Spleen (tissue), 11 donors: ENCODE data around the gene NAGS. TPM values are rescaled to one million over a fixed set of nuclear protein-coding genes. Genes with fewer than 3 reads are reported as not detected.

Experiments used
- DNase-seq: peaks from one replicate; pipeline ENCODE4 v3.0.0-alpha.2; 2020
- H3K27ac ChIP-seq, 8 donors: fragments of 200-600 bp; sonication (generic) in 7 of 8; 1 replicate in 4 of 8; 2 replicates in 4 of 8; pipeline versions ENCODE4 v1.5.0 to v1.8.0; 2016 to 2021; ENCODE audit warnings: inconsistent platforms in 4 of 8, mild to moderate bottlenecking in 4 of 8, moderate library complexity in 1 of 8
- H3K27me3 ChIP-seq, 7 donors: fragments of 200-600 bp; sonication (generic) in 6 of 7; replicated peaks in 1 of 7; 1 replicate in 4 of 7; 2 replicates in 3 of 7; pipeline versions ENCODE4 v1.5.0 to v1.8.0; 2016 to 2021; ENCODE audit warnings: inconsistent platforms in 3 of 7, mild to moderate bottlenecking in 1 of 7
- H3K36me3 ChIP-seq, 6 donors: fragments of 200-600 bp; sonication (generic) in 5 of 6; 1 replicate in 4 of 6; 2 replicates in 2 of 6; pipeline versions ENCODE4 v1.5.0 to v1.8.0; 2016 to 2021; ENCODE audit warnings: inconsistent platforms in 2 of 6
- H3K4me1 ChIP-seq, 6 donors: fragments of 200-600 bp; sonication (generic) in 5 of 6; 1 replicate in 3 of 6; 2 replicates in 3 of 6; pipeline versions ENCODE4 v1.5.0 to v1.8.0; 2016 to 2021; ENCODE audit warnings: inconsistent platforms in 3 of 6
- H3K4me3 ChIP-seq, 8 donors: fragments of 200-600 bp; sonication (generic) in 7 of 8; 1 replicate in 4 of 8; 2 replicates in 4 of 8; pipeline versions ENCODE4 v1.5.0 to v1.8.0; 2016 to 2021; ENCODE audit warnings: inconsistent platforms in 4 of 8, mild to moderate bottlenecking in 4 of 8, moderate library complexity in 2 of 8
- H3K9me3 ChIP-seq, 8 donors: fragments of 200-600 bp; sonication (generic) in 7 of 8; 1 replicate in 4 of 8; 2 replicates in 4 of 8; pipeline versions ENCODE4 v1.5.0 to v1.8.0; 2016 to 2021; ENCODE audit warnings: inconsistent platforms in 4 of 8
- CTCF ChIP-seq, 11 experiments: fragments of 200-600 bp in 7 of 11; fragments of 450-650 bp in 4 of 11; sonication (generic) in 4 of 11; IDR thresholded peaks in 8 of 11; conservative IDR thresholded peaks in 3 of 11; 1 replicate in 7 of 11; 2 replicates in 4 of 11; pipeline versions ENCODE4 v1.4.0 to v1.8.0; 2016 to 2021; ENCODE audit warnings: antibody characterized with exemption in 11 of 11, inconsistent platforms in 4 of 11, mild to moderate bottlenecking in 1 of 11
- POLR2A ChIP-seq, 3 donors: fragments of 450-650 bp; IDR thresholded peaks; one replicate each; pipeline ENCODE4 v1.5.1; 2017; ENCODE audit warnings: antibody characterized with exemption in 3 of 3, mild to moderate bottlenecking in 1 of 3
- POLR2AphosphoS5 ChIP-seq, 3 donors: sonication (generic); formaldehyde crosslinking; IDR thresholded peaks; one replicate each; pipeline ENCODE4 v1.5.1; 2017; ENCODE audit warnings: antibody characterized with exemption in 3 of 3
- WGBS, 5 donors: extraction: QIAGEN DNeasy Blood & Tissue Kit in 3 of 5; methylation state at CpG; one replicate each; pipeline versions ENCODE4 v1.1.5 to v1.1.7; 2013 to 2018; 5-methylcytosine and 5-hydroxymethylcytosine counted together
- intact Hi-C: fragments of 100-400 bp; cut with DNase I; formaldehyde crosslinking; loops from one replicate; pipeline ENCODE4 v1.15.0; 2023; ENCODE audit warnings: low total_unique reads
- polyA plus RNA-seq, 3 donors: library from polyadenylated mRNA; stranded (reverse); fragments of 200-250 nt; gene quantifications; one replicate each; pipeline ENCODE4 v1.2.1, GENCODE V29; 2013
- total RNA-seq, 7 donors: library from RNA; depleted of rRNA in 3 of 7; stranded (reverse); fragments of >200 nt in 3 of 7; fragmentation: NEBNext Ultra II Directional in 4 of 7; extraction: Animal tissue kit (Norgen Biotek cat#: 25700) in 4 of 7; gene quantifications; one replicate each; pipeline versions ENCODE4 v1.1.0 to v1.2.1, GENCODE V29; 2016 to 2021
- donor health status: healthy with polysubstance abuse.
- donor health status: DM: no; HTN: no; CAD: no; lungs with moderate emphysema.
- donor health status: DM: no; HTN: no; CAD: no.
- donor health status: Bipolar disorder and iron deficiency.
- donor health status: healthy.
- donor health status: DM: no; HTN: no; CAD: no.
- donor health status: DM: yes; HTN: yes; CAD: no.

NAGS gene
- total and polyA plus RNA-seq, 10 donors, result 0.39 to 1.8 (median 0.91) TPM

GRCh38 chr17:43986225-43986981, 18.0 kb upstream of the NAGS start:
- H3K27me3 ChIP-seq, result peaks cover 0 to 72% (median 40%) of the 10 kb centered on the region in 7 donors
- 80 to 89% (median 86%) methylated on average over 7 of the region's 7 CpGs for WGBS, 5 donors
- H3K27ac ChIP-seq, result no peak overlapping the region
- DNase-seq, result no peak
- H3K9me3 ChIP-seq, result no peaks in the 10 kb centered on the region
- H3K4me1 ChIP-seq, result peaks cover 0 to 16% (median 11%) of the 10 kb centered on the region in 6 donors
- H3K4me3 ChIP-seq, result no peak overlapping the region
- intact Hi-C loops, result no loop called here
- H3K36me3 ChIP-seq, result no peaks in the 10 kb centered on the region
- TF ChIP-seq POLR2AphosphoS5 (IDR thresholded peaks at IDR 0.05), result no peak
- no peak for TF ChIP-seq CTCF (IDR thresholded peaks at IDR 0.05 in 8 of 11, conservative IDR thresholded peaks at IDR 0.05 in 3 of 11)
- TF ChIP-seq POLR2A (IDR thresholded peaks at IDR 0.05), result no peak

- Histone ChIP-seq H3K27me3 (peaks cover 0 to 64% (median 32%) of the 10 kb centered on the region in 7 donors), H3K27ac (no peak overlapping the region), H3K9me3 (no peaks in the 10 kb centered on the region), H3K36me3 (no peaks in the 10 kb centered on the region), H3K4me1 (peaks cover 0 to 16% (median 11%) of the 10 kb centered on the region in 6 donors), H3K4me3 (no peak overlapping the region)
- no peak for DNase-seq
- WGBS, 5 donors, result 65 to 73% (median 71%) methylated on average over 12 of the region's 12 CpGs
- TF ChIP-seq POLR2A (IDR thresholded peaks at IDR 0.05) (no peak), POLR2AphosphoS5 (IDR thresholded peaks at IDR 0.05) (no peak), CTCF (IDR thresholded peaks at IDR 0.05 in 8 of 11, conservative IDR thresholded peaks at IDR 0.05 in 3 of 11) (no peak)
- intact Hi-C loops, result no loop called here
Measured at GRCh38 chr17:43987131-43988021, 17.0 kb upstream of the NAGS start.

GRCh38 chr17:43988301-43988700, 16.1 kb upstream of the NAGS start:
- H3K4me1 ChIP-seq, result peaks cover 0 to 12% (median 10%) of the 10 kb centered on the region in 6 donors
- TF ChIP-seq POLR2A (IDR thresholded peaks at IDR 0.05) (no peak), CTCF (IDR thresholded peaks at IDR 0.05 in 8 of 11, conservative IDR thresholded peaks at IDR 0.05 in 3 of 11) (no peak), POLR2AphosphoS5 (IDR thresholded peaks at IDR 0.05) (no peak)
- 89 to 93% (median 91%) methylated on average over 9 of the region's 9 CpGs for WGBS, 5 donors

More at GRCh38 chr17:43988301-43988700, 16.1 kb upstream of the NAGS start:
- Histone ChIP-seq H3K27ac (no peak overlapping the region), H3K4me3 (no peak overlapping the region), H3K36me3 (no peaks in the 10 kb centered on the region), H3K27me3 (peaks cover 0 to 64% (median 22%) of the 10 kb centered on the region in 7 donors), H3K9me3 (no peaks in the 10 kb centered on the region)
- intact Hi-C loops, result no loop called here
- no peak for DNase-seq
